Measurements from ENCODE around the gene SLC2A4RG. TPM values are rescaled to one million over a fixed set of nuclear protein-coding genes. Genes with fewer than 3 reads are reported as not detected.

SLC2A4RG gene
- total RNA-seq, 1 donor from 2014 or later = 59.7 TPM

- H3K36me3 Mint-ChIP-seq (ENCODE audit: insufficient read depth) = no peaks in the 10 kb centered on the region
- no peak overlapping the region for H3K4me3 Mint-ChIP-seq (ENCODE audit: low read depth)
- no peak for DNase-seq (ENCODE audit: low spot score, unreplicated experiment)
- TF ChIP-seq, protein P1, sequence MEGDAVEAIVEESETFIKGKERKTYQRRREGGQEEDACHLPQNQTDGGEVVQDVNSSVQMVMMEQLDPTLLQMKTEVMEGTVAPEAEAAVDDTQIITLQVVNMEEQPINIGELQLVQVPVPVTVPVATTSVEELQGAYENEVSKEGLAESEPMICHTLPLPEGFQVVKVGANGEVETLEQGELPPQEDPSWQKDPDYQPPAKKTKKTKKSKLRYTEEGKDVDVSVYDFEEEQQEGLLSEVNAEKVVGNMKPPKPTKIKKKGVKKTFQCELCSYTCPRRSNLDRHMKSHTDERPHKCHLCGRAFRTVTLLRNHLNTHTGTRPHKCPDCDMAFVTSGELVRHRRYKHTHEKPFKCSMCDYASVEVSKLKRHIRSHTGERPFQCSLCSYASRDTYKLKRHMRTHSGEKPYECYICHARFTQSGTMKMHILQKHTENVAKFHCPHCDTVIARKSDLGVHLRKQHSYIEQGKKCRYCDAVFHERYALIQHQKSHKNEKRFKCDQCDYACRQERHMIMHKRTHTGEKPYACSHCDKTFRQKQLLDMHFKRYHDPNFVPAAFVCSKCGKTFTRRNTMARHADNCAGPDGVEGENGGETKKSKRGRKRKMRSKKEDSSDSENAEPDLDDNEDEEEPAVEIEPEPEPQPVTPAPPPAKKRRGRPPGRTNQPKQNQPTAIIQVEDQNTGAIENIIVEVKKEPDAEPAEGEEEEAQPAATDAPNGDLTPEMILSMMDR (IDR thresholded peaks at IDR 0.05; ENCODE audit: unreplicated experiment) = no peak
- H3K9me3 Mint-ChIP-seq (ENCODE audit: low read depth) = no peaks in the 10 kb centered on the region
- H3K27me3 Mint-ChIP-seq = no peaks in the 10 kb centered on the region
- no peaks in the 10 kb centered on the region for H3K4me1 Mint-ChIP-seq (ENCODE audit: low read depth)
- no peak overlapping the region for H3K27ac Mint-ChIP-seq
Measured at GRCh38 chr20:63698739-63699465, 40.7 kb upstream of the SLC2A4RG start.

GRCh38 chr20:63699466-63700198 lies 39.9 kb upstream of the SLC2A4RG start:
- Mint-ChIP-seq H3K4me1 (ENCODE audit: low read depth) (no peaks in the 10 kb centered on the region), H3K27me3 (no peaks in the 10 kb centered on the region), H3K9me3 (ENCODE audit: low read depth) (no peaks in the 10 kb centered on the region), H3K4me3 (ENCODE audit: low read depth) (no peak overlapping the region), H3K27ac (no peak overlapping the region), H3K36me3 (ENCODE audit: insufficient read depth) (no peaks in the 10 kb centered on the region)
- TF ChIP-seq, protein P1 (IDR thresholded peaks at IDR 0.05; ENCODE audit: unreplicated experiment) = no peak
- DNase-seq (ENCODE audit: low spot score, unreplicated experiment) = no peak

DNA sequence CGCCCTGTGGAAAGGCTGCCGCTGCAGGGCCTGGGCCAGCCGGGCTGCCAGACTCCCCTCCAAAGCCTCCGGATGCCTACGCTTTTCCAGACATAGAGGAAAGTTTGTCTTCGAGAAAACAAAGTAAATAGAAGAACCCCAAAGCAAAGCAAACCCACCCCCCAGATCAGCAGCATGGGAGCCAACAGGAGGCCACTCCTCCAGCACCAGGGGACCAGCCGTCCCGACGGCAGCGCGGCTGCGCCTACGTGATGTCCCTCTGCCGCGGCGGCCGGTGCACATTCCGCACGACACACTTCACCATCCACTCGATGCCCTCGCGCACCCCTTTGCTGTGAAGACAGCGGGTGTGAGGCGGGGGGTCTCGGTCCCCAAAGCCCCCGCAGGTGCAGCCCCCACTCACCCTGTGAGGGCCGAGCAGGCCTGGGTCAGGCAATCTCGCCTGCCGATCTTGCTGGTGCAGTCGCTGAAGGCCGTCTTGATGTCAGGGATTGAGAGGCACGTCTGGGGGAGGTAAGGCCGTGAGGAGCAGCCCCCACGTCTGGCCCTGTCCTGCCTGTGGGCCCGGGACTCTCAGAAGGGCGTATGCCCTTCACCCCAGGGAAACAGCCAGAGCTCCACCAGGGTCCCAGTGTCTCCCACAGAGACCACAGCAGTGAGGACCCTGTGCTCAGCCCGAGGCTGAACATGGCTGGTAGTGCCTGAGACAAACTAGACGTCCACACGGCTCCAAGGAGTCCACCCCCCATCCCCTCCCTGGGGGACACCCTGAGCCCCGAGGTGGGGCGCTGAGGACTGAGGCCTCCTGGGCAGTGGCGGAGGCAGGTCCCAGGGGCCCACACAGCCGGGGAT lies 39.2 kb upstream of the SLC2A4RG start:
- H3K4me1 Mint-ChIP-seq (ENCODE audit: low read depth) = no peaks in the 10 kb centered on the region
- no peaks in the 10 kb centered on the region for H3K27me3 Mint-ChIP-seq
- TF ChIP-seq, protein P1 (IDR thresholded peaks at IDR 0.05; ENCODE audit: unreplicated experiment) = no peak
- peaks cover 3% of the 10 kb centered on the region for H3K36me3 Mint-ChIP-seq (ENCODE audit: insufficient read depth)
- no peaks in the 10 kb centered on the region for H3K9me3 Mint-ChIP-seq (ENCODE audit: low read depth)
- H3K27ac Mint-ChIP-seq = no peak overlapping the region
- H3K4me3 Mint-ChIP-seq (ENCODE audit: low read depth) = no peak overlapping the region
- no peak for DNase-seq (ENCODE audit: low spot score, unreplicated experiment)

GRCh38 chr20:63701051-63701328 lies 38.6 kb upstream of the SLC2A4RG start:
- Mint-ChIP-seq H3K27me3 (no peaks in the 10 kb centered on the region), H3K4me1 (ENCODE audit: low read depth) (no peaks in the 10 kb centered on the region), H3K36me3 (ENCODE audit: insufficient read depth) (peaks cover 4% of the 10 kb centered on the region), H3K9me3 (ENCODE audit: low read depth) (no peaks in the 10 kb centered on the region), H3K4me3 (ENCODE audit: low read depth) (no peak overlapping the region), H3K27ac (no peak overlapping the region)
- TF ChIP-seq, protein P1 (IDR thresholded peaks at IDR 0.05; ENCODE audit: unreplicated experiment) = no peak
- no peak for DNase-seq (ENCODE audit: low spot score, unreplicated experiment)

DNA sequence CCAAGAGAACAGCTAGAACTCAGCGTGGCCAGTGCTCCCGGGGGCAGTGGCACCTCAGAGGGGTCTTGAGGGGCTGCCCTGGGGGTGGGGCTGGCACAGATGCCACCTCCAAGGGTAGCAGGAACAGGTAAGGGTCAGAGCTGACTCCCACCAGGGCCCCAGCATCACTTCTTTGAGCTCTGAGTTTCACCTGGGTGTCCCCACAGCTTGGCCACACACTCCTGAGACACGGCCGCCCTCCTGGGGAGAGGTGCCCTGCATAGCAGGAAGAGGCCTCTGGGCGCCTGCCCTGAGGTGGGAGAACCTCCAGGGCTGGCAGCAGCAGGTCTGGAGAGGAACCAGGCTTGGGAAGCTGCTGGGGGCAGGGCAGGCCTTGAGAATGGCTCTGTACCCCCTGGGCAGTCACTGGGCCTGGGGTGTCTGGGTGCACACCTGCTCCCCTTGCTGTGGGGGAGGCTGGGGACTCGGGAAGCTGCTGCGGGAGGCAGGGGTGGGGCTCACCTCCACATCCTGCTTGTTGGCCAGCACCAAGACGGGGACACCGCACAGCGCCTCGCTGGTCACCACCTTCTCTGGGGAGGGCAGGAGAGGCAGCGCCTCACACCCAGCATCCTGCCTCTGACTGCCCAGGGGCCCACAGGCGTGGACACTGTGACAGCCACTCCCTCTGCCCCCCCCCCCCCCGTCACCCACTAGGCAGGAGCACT lies 38.1 kb upstream of the SLC2A4RG start:
- Mint-ChIP-seq H3K4me1 (ENCODE audit: low read depth) (peaks cover under 1% of the 10 kb centered on the region), H3K27me3 (no peaks in the 10 kb centered on the region), H3K36me3 (ENCODE audit: insufficient read depth) (peaks cover 4% of the 10 kb centered on the region), H3K9me3 (ENCODE audit: low read depth) (no peaks in the 10 kb centered on the region), H3K27ac (no peak overlapping the region), H3K4me3 (ENCODE audit: low read depth) (no peak overlapping the region)
- no peak for DNase-seq (ENCODE audit: low spot score, unreplicated experiment)
- TF ChIP-seq, protein P1 (IDR thresholded peaks at IDR 0.05; ENCODE audit: unreplicated experiment) = no peak

All from progenitor cell of endocrine pancreas (in vitro differentiated cells).